Measurements from ENCODE around the gene SRGAP3. TPM values are rescaled to one million over a fixed set of nuclear protein-coding genes. Genes with fewer than 3 reads are reported as not detected.

SRGAP3 gene
- total RNA-seq, 2 experiments from 2014 or later, result 1.2 to 1.3 TPM

- Mint-ChIP-seq H3K27ac (no peak overlapping the region), H3K4me3 (no peak overlapping the region)
Observed at GRCh38 chr3:9241956-9242355, 7.5 kb downstream of the SRGAP3 start.

GRCh38 chr3:9239680-9240079 is 9.8 kb downstream of the SRGAP3 start:
- Mint-ChIP-seq H3K9me3 (peaks cover 1% of the 10 kb centered on the region), H3K27me3 (no peaks in the 10 kb centered on the region), H3K27ac (no peak overlapping the region), H3K4me3 (no peak overlapping the region), H3K4me1 (no peaks in the 10 kb centered on the region), H3K36me3 (no peaks in the 10 kb centered on the region)
- DNase-seq, result no peak

More at GRCh38 chr3:9241956-9242355, 7.5 kb downstream of the SRGAP3 start:
- H3K36me3 Mint-ChIP-seq, result no peaks in the 10 kb centered on the region
- no peak for DNase-seq
- peaks cover 1% of the 10 kb centered on the region for H3K9me3 Mint-ChIP-seq
- no peaks in the 10 kb centered on the region for H3K27me3 Mint-ChIP-seq
- H3K4me1 Mint-ChIP-seq, result no peaks in the 10 kb centered on the region

- Mint-ChIP-seq H3K27me3 (no peaks in the 10 kb centered on the region), H3K27ac (no peak overlapping the region), H3K4me1 (no peaks in the 10 kb centered on the region), H3K9me3 (peaks cover 1% of the 10 kb centered on the region), H3K36me3 (no peaks in the 10 kb centered on the region), H3K4me3 (no peak overlapping the region)
- DNase-seq, result no peak
Observed at GRCh38 chr3:9238721-9239295, 10.6 kb downstream of the SRGAP3 start.

GRCh38 chr3:9238276-9238675 is 11.2 kb downstream of the SRGAP3 start:
- Mint-ChIP-seq H3K4me3 (no peak overlapping the region), H3K36me3 (no peaks in the 10 kb centered on the region), H3K27me3 (no peaks in the 10 kb centered on the region), H3K27ac (no peak overlapping the region), H3K4me1 (no peaks in the 10 kb centered on the region), H3K9me3 (peaks cover 1% of the 10 kb centered on the region)
- DNase-seq, result no peak

- H3K27me3 Mint-ChIP-seq, result no peaks in the 10 kb centered on the region
- H3K4me1 Mint-ChIP-seq, result no peaks in the 10 kb centered on the region
- no peaks in the 10 kb centered on the region for H3K36me3 Mint-ChIP-seq
- no peak overlapping the region for H3K27ac Mint-ChIP-seq
- no peak for DNase-seq
- H3K9me3 Mint-ChIP-seq, result no peaks in the 10 kb centered on the region
- no peak overlapping the region for H3K4me3 Mint-ChIP-seq
Observed at GRCh38 chr3:9233814-9234600, 15.4 kb downstream of the SRGAP3 start.

- DNase-seq, result no peak
- Mint-ChIP-seq H3K36me3 (no peaks in the 10 kb centered on the region), H3K4me3 (no peak overlapping the region), H3K27me3 (no peaks in the 10 kb centered on the region), H3K4me1 (no peaks in the 10 kb centered on the region), H3K9me3 (no peaks in the 10 kb centered on the region), H3K27ac (no peak overlapping the region)
Observed at GRCh38 chr3:9233101-9233500, 16.3 kb downstream of the SRGAP3 start.

GRCh38 chr3:9231937-9232336 is 17.5 kb downstream of the SRGAP3 start:
- Mint-ChIP-seq H3K9me3 (no peaks in the 10 kb centered on the region), H3K36me3 (no peaks in the 10 kb centered on the region), H3K27me3 (no peaks in the 10 kb centered on the region), H3K4me3 (no peak overlapping the region), H3K27ac (no peak overlapping the region), H3K4me1 (no peaks in the 10 kb centered on the region)
- DNase-seq, result no peak

- no peak for DNase-seq
- H3K9me3 Mint-ChIP-seq, result no peaks in the 10 kb centered on the region
- H3K27ac Mint-ChIP-seq, result no peak overlapping the region
- no peak overlapping the region for H3K4me3 Mint-ChIP-seq
- no peaks in the 10 kb centered on the region for H3K4me1 Mint-ChIP-seq
- H3K27me3 Mint-ChIP-seq, result no peaks in the 10 kb centered on the region
- no peaks in the 10 kb centered on the region for H3K36me3 Mint-ChIP-seq
Observed at GRCh38 chr3:9231471-9231870, 18.0 kb downstream of the SRGAP3 start.

- H3K27ac Mint-ChIP-seq, result no peak overlapping the region
- no peaks in the 10 kb centered on the region for H3K27me3 Mint-ChIP-seq
- no peaks in the 10 kb centered on the region for H3K4me1 Mint-ChIP-seq
- no peak overlapping the region for H3K4me3 Mint-ChIP-seq
- H3K9me3 Mint-ChIP-seq, result no peaks in the 10 kb centered on the region
- H3K36me3 Mint-ChIP-seq, result no peaks in the 10 kb centered on the region
- no peak for DNase-seq
Observed at GRCh38 chr3:9231006-9231405, 18.4 kb downstream of the SRGAP3 start.

GRCh38 chr3:9230596-9230995 is 18.9 kb downstream of the SRGAP3 start:
- H3K4me1 Mint-ChIP-seq, result no peaks in the 10 kb centered on the region
- H3K9me3 Mint-ChIP-seq, result no peaks in the 10 kb centered on the region
- H3K27me3 Mint-ChIP-seq, result no peaks in the 10 kb centered on the region
- no peak for DNase-seq
- no peak overlapping the region for H3K27ac Mint-ChIP-seq
- no peaks in the 10 kb centered on the region for H3K36me3 Mint-ChIP-seq
- no peak overlapping the region for H3K4me3 Mint-ChIP-seq

- DNase-seq, result no peak
- Mint-ChIP-seq H3K27me3 (no peaks in the 10 kb centered on the region), H3K36me3 (no peaks in the 10 kb centered on the region), H3K9me3 (no peaks in the 10 kb centered on the region), H3K4me1 (peaks cover under 1% of the 10 kb centered on the region), H3K4me3 (no peak overlapping the region), H3K27ac (no peak overlapping the region)
Observed at GRCh38 chr3:9229879-9230278, 19.6 kb downstream of the SRGAP3 start.

- Mint-ChIP-seq H3K36me3 (no peaks in the 10 kb centered on the region), H3K4me1 (peaks cover 6% of the 10 kb centered on the region), H3K9me3 (no peaks in the 10 kb centered on the region), H3K27ac (no peak overlapping the region), H3K4me3 (no peak overlapping the region), H3K27me3 (no peaks in the 10 kb centered on the region)
- DNase-seq, result no peak
Observed at GRCh38 chr3:9229325-9229724, 20.1 kb downstream of the SRGAP3 start.

GRCh38 chr3:9226326-9226725 is 23.1 kb downstream of the SRGAP3 start:
- H3K4me1 Mint-ChIP-seq, result peaks cover 7% of the 10 kb centered on the region
- no peak overlapping the region for H3K27ac Mint-ChIP-seq
- H3K36me3 Mint-ChIP-seq, result no peaks in the 10 kb centered on the region
- no peaks in the 10 kb centered on the region for H3K9me3 Mint-ChIP-seq
- H3K27me3 Mint-ChIP-seq, result no peaks in the 10 kb centered on the region
- H3K4me3 Mint-ChIP-seq, result no peak overlapping the region
- no peak for DNase-seq

- Mint-ChIP-seq H3K27me3 (no peaks in the 10 kb centered on the region), H3K36me3 (no peaks in the 10 kb centered on the region)
Observed at GRCh38 chr3:9225268-9225667, 24.2 kb downstream of the SRGAP3 start.

GRCh38 chr3:9224490-9224889 is 25.0 kb downstream of the SRGAP3 start:
- no peaks in the 10 kb centered on the region for H3K9me3 Mint-ChIP-seq
- H3K4me1 Mint-ChIP-seq, result peaks cover 7% of the 10 kb centered on the region
- H3K27ac Mint-ChIP-seq, result no peak overlapping the region
- no peak overlapping the region for H3K4me3 Mint-ChIP-seq
- H3K27me3 Mint-ChIP-seq, result no peaks in the 10 kb centered on the region
- H3K36me3 Mint-ChIP-seq, result no peaks in the 10 kb centered on the region
- peak; percentile 16 for DNase-seq

More at GRCh38 chr3:9225268-9225667, 24.2 kb downstream of the SRGAP3 start:
- no peak overlapping the region for H3K27ac Mint-ChIP-seq
- no peak for DNase-seq
- H3K4me1 Mint-ChIP-seq, result peaks cover 7% of the 10 kb centered on the region
- no peaks in the 10 kb centered on the region for H3K9me3 Mint-ChIP-seq
- no peak overlapping the region for H3K4me3 Mint-ChIP-seq

- no peaks in the 10 kb centered on the region for H3K36me3 Mint-ChIP-seq
- H3K9me3 Mint-ChIP-seq, result no peaks in the 10 kb centered on the region
- no peak overlapping the region for H3K27ac Mint-ChIP-seq
- H3K4me1 Mint-ChIP-seq, result peaks cover 7% of the 10 kb centered on the region
- DNase-seq, result no peak
- H3K4me3 Mint-ChIP-seq, result no peak overlapping the region
- H3K27me3 Mint-ChIP-seq, result no peaks in the 10 kb centered on the region
Observed at GRCh38 chr3:9223672-9224071, 25.8 kb downstream of the SRGAP3 start.

Measured in activated naive CD8-positive, alpha-beta T cell treated with anti-CD3 and anti-CD28 coated beads for 36 hours (primary cell).